ENCODE measurements around the gene FST. TPM values are rescaled to one million over a fixed set of nuclear protein-coding genes. Genes with fewer than 3 reads are reported as not detected.

The FST gene, protein sequence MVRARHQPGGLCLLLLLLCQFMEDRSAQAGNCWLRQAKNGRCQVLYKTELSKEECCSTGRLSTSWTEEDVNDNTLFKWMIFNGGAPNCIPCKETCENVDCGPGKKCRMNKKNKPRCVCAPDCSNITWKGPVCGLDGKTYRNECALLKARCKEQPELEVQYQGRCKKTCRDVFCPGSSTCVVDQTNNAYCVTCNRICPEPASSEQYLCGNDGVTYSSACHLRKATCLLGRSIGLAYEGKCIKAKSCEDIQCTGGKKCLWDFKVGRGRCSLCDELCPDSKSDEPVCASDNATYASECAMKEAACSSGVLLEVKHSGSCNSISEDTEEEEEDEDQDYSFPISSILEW
- not detected in 2 replicates for total RNA-seq

DNA sequence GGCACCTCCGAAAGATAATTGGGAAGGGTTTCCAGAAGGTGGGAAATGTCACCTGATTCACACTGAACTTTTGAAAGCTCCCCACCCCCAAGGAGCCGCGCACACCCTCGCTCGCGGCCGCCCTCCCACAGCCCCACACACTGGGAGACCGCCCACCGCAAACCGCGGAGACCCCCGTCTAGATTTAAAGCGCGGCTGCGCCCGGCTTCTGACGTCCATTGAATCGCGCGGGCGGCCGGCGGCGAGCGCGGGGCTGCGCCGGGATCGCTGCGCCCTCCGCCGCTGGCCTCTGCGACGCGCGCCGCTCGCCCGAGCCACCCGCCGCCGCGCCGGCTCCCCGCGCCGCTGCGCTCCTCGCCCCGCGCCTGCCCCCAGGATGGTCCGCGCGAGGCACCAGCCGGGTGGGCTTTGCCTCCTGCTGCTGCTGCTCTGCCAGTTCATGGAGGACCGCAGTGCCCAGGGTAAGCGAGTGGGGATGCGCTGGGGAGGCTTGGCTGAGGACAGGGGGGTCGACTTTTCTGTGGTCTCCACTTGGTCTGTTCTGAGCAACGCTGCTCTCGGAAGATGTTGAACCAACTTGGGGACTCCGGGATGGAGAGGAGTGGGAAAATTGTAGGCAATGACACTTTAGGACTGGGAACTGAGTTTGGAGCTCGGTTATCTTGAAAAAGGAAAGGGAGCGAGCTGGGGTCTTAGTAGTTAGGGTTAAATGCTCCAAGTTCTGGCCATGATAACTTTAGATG lies at the start of gene FST:
TSS of gene FST (plus strand) at position 214 of the 743 bp plus-strand sequence. CDS start at position 377, 163 bp downstream.
- DNase-seq, result peak; percentile 21
- intact Hi-C loops (cut with micrococcal nuclease), result no loop called here
- TF ChIP-seq, protein P1, sequence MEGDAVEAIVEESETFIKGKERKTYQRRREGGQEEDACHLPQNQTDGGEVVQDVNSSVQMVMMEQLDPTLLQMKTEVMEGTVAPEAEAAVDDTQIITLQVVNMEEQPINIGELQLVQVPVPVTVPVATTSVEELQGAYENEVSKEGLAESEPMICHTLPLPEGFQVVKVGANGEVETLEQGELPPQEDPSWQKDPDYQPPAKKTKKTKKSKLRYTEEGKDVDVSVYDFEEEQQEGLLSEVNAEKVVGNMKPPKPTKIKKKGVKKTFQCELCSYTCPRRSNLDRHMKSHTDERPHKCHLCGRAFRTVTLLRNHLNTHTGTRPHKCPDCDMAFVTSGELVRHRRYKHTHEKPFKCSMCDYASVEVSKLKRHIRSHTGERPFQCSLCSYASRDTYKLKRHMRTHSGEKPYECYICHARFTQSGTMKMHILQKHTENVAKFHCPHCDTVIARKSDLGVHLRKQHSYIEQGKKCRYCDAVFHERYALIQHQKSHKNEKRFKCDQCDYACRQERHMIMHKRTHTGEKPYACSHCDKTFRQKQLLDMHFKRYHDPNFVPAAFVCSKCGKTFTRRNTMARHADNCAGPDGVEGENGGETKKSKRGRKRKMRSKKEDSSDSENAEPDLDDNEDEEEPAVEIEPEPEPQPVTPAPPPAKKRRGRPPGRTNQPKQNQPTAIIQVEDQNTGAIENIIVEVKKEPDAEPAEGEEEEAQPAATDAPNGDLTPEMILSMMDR (IDR thresholded peaks at IDR 0.05), result no peak
- no peaks in the 10 kb centered on the region for H3K36me3 Mint-ChIP-seq (ENCODE audit: low read depth)
- peaks cover 39% of the 10 kb centered on the region for H3K27me3 Mint-ChIP-seq
- POLR2A ChIA-PET, result no interaction called here
- ATAC-seq (ENCODE audit: low read depth), result no peak
- peak within 1 kb of the TSS; percentile 84 for H3K4me3 Mint-ChIP-seq
- CTCF ChIA-PET, result no interaction called here
- peaks cover 39% of the 10 kb centered on the region for H3K4me1 Mint-ChIP-seq
- no peak within 1 kb of the TSS for H3K27ac Mint-ChIP-seq
- H3K9me3 Mint-ChIP-seq, result no peaks in the 10 kb centered on the region

DNA sequence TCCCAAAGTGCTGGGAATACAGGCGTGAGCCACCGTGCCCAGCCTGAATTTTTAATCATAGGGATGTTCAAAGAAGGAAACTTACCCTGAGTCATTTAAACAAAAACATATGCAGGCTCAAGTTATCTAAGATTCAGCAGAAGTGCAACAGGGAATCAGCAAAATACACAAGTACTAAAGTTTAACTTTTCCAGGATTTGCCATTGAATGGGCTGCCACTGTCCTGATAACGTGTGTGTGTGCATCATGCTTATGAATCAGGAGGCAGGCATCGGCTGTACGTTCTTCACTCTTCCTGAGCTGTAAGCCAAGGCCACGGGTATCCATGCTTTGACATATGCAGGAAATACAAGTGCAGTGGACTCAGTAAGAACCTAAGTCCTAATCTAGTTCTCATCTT lies 48.8 kb upstream of the FST start:
- Mint-ChIP-seq H3K36me3 (ENCODE audit: low read depth) (no peaks in the 10 kb centered on the region), H3K27me3 (peaks cover 5% of the 10 kb centered on the region), H3K4me1 (no peaks in the 10 kb centered on the region), H3K4me3 (no peak overlapping the region), H3K27ac (no peak overlapping the region), H3K9me3 (no peaks in the 10 kb centered on the region)
- ChIA-PET CTCF (no interaction called here), POLR2A (no interaction called here)
- DNase-seq (no peak), ATAC-seq (ENCODE audit: low read depth) (no peak)
- TF ChIP-seq, protein P1 (IDR thresholded peaks at IDR 0.05), result no peak
- intact Hi-C loops (cut with micrococcal nuclease), result no loop called here

DNA sequence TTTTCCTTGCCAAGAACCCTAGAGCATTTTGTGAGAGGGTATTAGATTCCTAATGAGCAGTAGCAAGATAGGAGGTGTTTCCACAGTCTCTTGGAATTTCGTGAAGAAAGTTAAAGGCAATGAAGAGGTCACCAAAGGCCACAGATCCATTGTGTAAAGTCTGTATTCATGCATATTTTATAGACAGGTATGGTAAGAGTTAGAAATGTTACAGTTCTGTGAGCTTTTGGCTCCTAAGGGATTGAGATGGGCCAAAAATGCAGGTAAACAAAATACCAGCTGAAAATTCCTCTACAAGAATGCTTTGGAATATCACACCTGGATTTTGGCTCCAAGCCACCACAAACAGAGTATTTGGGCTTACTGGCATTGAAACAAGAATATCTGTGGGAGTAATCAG lies 47.4 kb upstream of the FST start:
- DNase-seq (no peak), ATAC-seq (ENCODE audit: low read depth) (no peak)
- Mint-ChIP-seq H3K9me3 (no peaks in the 10 kb centered on the region), H3K4me1 (no peaks in the 10 kb centered on the region), H3K27ac (no peak overlapping the region), H3K36me3 (ENCODE audit: low read depth) (no peaks in the 10 kb centered on the region), H3K4me3 (no peak overlapping the region), H3K27me3 (peaks cover 5% of the 10 kb centered on the region)
- ChIA-PET POLR2A (no interaction called here), CTCF (no interaction called here)
- TF ChIP-seq, protein P1 (IDR thresholded peaks at IDR 0.05), result no peak
- intact Hi-C loops (cut with micrococcal nuclease), result no loop called here

DNA sequence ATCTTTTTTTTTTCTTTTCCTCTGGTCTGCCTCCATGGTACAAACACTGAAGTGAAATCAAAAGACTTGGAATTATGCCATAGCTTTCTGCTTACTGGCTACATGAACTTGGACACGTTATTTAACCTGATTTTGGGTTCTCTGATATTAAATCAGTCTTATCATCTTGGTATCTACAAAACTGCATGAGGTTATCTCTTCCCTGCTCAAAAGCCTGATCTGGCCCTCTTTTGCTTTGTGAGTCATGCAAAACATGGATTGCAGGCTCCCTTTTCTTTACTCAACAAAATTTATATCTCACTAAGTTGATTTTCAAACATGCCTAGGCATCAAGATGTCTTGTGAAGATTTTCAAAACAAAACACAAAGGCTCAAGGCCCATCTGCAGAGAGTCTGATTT lies 45.9 kb upstream of the FST start:
- H3K27me3 Mint-ChIP-seq, result peaks cover 4% of the 10 kb centered on the region
- no peaks in the 10 kb centered on the region for H3K36me3 Mint-ChIP-seq (ENCODE audit: low read depth)
- DNase-seq (no peak), ATAC-seq (ENCODE audit: low read depth) (no peak)
- intact Hi-C loops (cut with micrococcal nuclease), result no loop called here
- TF ChIP-seq, protein P1 (IDR thresholded peaks at IDR 0.05), result no peak
- no peak overlapping the region for H3K4me3 Mint-ChIP-seq
- no peak overlapping the region for H3K27ac Mint-ChIP-seq
- ChIA-PET POLR2A (no interaction called here), CTCF (no interaction called here)
- no peaks in the 10 kb centered on the region for H3K9me3 Mint-ChIP-seq
- no peaks in the 10 kb centered on the region for H3K4me1 Mint-ChIP-seq

DNA sequence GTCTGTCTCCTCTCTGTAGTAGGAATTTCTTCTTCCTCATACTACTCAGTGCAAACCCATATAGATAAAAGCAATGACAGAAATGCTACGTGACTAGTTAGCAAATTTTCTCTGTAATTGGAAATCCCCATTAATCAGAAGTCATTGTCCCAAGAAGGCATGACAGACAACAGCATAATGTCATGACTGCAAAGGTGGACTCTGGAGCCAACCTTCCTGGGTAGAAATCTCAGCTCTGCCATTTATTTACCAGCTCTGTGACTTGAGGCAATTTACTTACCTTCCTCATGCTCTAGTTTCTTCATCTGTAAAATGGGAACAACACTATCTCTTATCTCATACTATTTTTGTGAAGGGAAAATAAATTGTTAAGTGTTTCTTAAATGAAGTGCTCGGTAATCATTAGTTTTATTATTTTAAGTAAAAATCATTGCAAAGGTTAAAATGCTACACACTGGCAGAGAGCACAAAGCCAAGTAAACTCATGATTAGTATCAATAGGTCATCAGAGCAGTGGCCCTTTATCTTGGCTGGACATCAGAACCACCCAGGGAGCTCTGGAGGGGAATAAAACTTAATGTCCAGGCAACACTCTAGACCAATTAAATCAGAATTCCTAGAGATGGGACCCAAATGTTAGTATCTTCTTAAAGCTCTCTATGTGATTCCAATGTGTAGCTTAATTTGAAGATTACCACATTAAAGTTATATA lies 43.8 kb upstream of the FST start:
- intact Hi-C loops (cut with micrococcal nuclease), result no loop called here
- H3K36me3 Mint-ChIP-seq (ENCODE audit: low read depth), result no peaks in the 10 kb centered on the region

More for the DNA sequence above, 43.8 kb upstream of the FST start:
- H3K4me1 Mint-ChIP-seq, result no peaks in the 10 kb centered on the region
- POLR2A ChIA-PET, result no interaction called here
- CTCF ChIA-PET, result no interaction called here
- no peak overlapping the region for H3K27ac Mint-ChIP-seq
- H3K9me3 Mint-ChIP-seq, result no peaks in the 10 kb centered on the region
- ATAC-seq (ENCODE audit: low read depth), result no peak
- no peaks in the 10 kb centered on the region for H3K27me3 Mint-ChIP-seq
- no peak overlapping the region for H3K4me3 Mint-ChIP-seq
- TF ChIP-seq, protein P1 (IDR thresholded peaks at IDR 0.05), result no peak
- no peak for DNase-seq

Data from activated B cell treated with CpG ODN at 0.5 μM for 24 hours (primary cell).